Adrenal gland (tissue), 5 donors: ENCODE data around the gene CDK11A.
A peak's percentile ranks its signal among the peaks of the same experiment; 100 is the strongest.

Source experiments
- CTCF ChIP-seq, 6 experiments: fragments of 450-650 bp in 4 of 6; fragments of 200-600 bp in 2 of 6; sonication (generic) in 1 of 6; IDR thresholded peaks; 1 replicate in 5 of 6; 2 replicates in 1 of 6; pipeline versions ENCODE4 v1.5.1 to v1.8.0; 2016 to 2021; ENCODE audit warnings: antibody characterized with exemption in 6 of 6, mild to moderate bottlenecking in 2 of 6, moderate library complexity in 1 of 6
- POLR2A ChIP-seq, 2 donors: fragments of 450-650 bp; IDR thresholded peaks; one replicate each; pipeline ENCODE4 v1.6.1; 2017; ENCODE audit warnings: antibody characterized with exemption in 2 of 2, mild to moderate bottlenecking in 2 of 2, moderate library complexity in 1 of 2
- donor health status: DM: no; HTN: no; CAD: no.

DNA sequence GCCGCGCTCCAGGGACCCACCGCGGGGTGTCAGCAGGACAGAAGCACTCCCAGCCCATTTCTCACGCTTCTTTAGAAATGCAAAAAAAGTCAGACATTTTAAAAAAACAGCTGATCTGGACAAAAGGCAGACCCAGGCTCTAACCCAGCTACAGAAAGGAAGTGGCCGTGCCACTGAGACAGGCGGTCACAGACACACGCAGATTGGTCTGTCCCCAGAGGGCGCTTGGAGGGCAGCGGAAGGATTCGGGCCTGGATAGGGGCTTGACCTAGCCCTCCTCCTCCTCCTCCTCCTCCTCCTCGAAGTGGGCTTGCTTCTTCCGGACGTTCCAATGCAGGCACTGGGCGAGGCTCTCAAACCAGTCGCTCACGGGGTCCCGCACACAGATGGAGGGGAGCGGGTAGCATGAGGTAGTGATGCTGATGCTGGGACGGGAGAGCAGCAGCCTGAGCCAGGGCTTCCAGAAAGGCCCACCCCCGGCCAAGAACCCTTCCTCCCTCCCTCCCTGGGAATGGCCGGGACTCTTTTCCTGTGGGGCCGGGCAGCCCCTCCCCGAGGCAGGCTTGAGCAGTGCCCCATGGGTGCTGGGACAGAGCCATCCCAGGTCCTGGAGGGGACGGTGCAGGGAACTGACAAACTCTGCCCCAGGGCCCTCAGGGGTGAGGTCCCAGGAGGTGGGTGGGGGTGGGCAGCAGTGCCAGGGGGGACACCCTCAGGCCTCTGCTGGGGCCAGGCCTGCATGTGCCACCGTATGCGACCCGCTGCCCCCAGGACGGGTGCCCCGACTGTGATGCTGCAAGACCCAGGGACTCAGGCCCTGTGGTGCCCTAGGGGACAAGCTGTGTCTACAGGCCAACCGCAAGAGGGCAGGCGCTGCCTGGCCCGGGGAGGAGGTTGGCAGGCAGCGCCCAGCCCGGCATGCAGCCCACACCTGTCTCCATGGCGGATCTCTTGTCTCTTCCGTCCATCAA, 28.8 kb upstream of the CDK11A start:
- TF ChIP-seq CTCF (IDR thresholded peaks at IDR 0.05) (peak in 1 of 6 experiments; percentile 35), POLR2A (IDR thresholded peaks at IDR 0.05) (no peak)
